Nephron (organoid): ENCODE results near the gene SFXN4.

ENCODE experiments used
- H3K27ac Mint-ChIP-seq, 3 experiments: 2 replicates each; pipeline ENCODE4 v1.8.0; 2020; ENCODE audit warnings: mixed read lengths in 3 of 3, mild to moderate bottlenecking in 2 of 3, moderate library complexity in 1 of 3
- H3K27me3 Mint-ChIP-seq: 2 replicates; pipeline ENCODE4 v1.8.0; 2021; ENCODE audit warnings: low read depth, mild to moderate bottlenecking, moderate library complexity, mixed read lengths
- H3K36me3 Mint-ChIP-seq: 2 replicates; pipeline ENCODE4 v1.8.0; 2020; ENCODE audit warnings: low read depth, mixed read lengths
- H3K4me1 Mint-ChIP-seq: 2 replicates; pipeline ENCODE4 v1.8.0; 2020; ENCODE audit warnings: mixed read lengths
- H3K4me3 Mint-ChIP-seq, 3 experiments: 2 replicates each; pipeline ENCODE4 v1.8.0; 2020; ENCODE audit warnings: mild to moderate bottlenecking in 3 of 3, mixed read lengths in 3 of 3, moderate library complexity in 2 of 3
- H3K9me3 Mint-ChIP-seq: 2 replicates; pipeline ENCODE4 v1.8.0; 2020; ENCODE audit warnings: mixed read lengths
- TF ChIP-seq, protein P1 (sequence below), 3 experiments: fragments of 200-600 bp; sonication (generic); IDR thresholded peaks; one replicate each; pipeline ENCODE4 v1.5.0; 2021; ENCODE audit warnings: antibody characterized with exemption in 3 of 3; ENCODE audit not compliant: unreplicated experiment in 3 of 3

Gene SFXN4

GRCh38 chr10:119197921-119198320 is 32.4 kb upstream of the SFXN4 start:
- Mint-ChIP-seq H3K27ac (no peak overlapping the region), H3K4me1 (peaks cover 2% of the 10 kb centered on the region), H3K4me3 (no peak overlapping the region), H3K9me3 (no peaks in the 10 kb centered on the region), H3K27me3 (peaks cover 41% of the 10 kb centered on the region), H3K36me3 (no peaks in the 10 kb centered on the region)
- TF ChIP-seq, protein P1, sequence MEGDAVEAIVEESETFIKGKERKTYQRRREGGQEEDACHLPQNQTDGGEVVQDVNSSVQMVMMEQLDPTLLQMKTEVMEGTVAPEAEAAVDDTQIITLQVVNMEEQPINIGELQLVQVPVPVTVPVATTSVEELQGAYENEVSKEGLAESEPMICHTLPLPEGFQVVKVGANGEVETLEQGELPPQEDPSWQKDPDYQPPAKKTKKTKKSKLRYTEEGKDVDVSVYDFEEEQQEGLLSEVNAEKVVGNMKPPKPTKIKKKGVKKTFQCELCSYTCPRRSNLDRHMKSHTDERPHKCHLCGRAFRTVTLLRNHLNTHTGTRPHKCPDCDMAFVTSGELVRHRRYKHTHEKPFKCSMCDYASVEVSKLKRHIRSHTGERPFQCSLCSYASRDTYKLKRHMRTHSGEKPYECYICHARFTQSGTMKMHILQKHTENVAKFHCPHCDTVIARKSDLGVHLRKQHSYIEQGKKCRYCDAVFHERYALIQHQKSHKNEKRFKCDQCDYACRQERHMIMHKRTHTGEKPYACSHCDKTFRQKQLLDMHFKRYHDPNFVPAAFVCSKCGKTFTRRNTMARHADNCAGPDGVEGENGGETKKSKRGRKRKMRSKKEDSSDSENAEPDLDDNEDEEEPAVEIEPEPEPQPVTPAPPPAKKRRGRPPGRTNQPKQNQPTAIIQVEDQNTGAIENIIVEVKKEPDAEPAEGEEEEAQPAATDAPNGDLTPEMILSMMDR (IDR thresholded peaks at IDR 0.05; ENCODE audit: unreplicated experiment in 3 of 3), result no peak

DNA sequence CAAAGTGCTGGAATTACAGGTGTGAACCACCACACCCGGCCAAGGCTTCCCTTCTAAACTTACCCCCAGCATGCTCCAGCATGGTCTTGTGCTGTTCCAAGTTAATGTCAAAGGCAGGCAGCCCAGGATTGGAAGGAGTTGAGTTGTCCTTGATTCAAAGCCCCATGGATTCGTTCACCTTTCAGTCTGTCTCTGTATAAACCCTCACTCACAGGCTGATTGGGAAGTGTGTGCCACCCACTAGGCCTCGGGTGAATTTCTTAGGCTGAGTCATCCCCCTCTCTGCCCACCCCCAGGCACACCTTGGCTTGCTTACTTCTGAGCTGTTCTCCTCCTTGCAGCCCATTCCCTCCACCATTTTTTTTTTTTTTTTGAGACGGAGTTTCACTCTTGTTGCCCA is 26.4 kb upstream of the SFXN4 start:
- H3K4me1 Mint-ChIP-seq, result peaks cover 6% of the 10 kb centered on the region

DNA sequence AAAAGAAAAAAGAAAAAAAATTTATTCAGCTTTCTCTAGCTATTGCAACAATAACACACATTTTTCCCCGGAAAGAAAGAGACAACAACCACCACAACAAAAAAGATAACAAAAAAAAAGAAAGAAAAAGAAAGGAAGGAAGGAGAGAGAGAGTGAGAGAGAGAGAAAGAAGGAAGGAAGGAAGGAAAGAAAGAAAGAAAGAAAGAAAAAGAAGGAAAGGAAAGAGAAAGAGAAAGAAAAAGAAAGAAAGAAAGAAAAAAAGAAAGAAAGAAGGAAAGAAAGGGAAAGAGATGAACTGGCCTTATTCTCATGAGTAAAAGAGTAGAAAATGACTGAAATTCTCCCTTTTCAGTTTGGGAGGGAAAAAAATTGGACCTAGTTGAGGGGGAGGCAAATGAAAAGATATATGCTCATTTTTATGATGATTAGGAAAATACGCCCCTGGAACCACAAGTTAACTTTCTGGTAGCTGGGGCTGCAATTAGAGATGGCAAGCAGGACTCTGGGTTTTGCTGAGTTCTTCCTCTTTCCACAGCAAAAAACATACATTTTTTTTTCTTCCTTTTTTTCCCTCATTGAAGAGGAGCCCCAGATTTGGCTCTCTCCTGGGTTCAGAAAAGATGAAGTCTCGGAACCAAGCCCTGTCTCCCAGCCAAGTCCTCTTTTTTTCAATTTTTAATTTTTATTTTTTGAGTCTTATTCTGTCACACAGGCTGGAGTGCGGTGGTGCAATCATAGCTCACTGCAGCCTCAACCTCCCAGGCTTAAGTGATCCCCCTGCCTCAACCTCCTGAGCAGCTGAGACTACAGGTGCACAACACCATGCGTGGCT is 25.7 kb upstream of the SFXN4 start:
- Mint-ChIP-seq H3K36me3 (no peaks in the 10 kb centered on the region), H3K27ac (no peak overlapping the region), H3K27me3 (peaks cover 13% of the 10 kb centered on the region), H3K4me3 (no peak overlapping the region), H3K9me3 (no peaks in the 10 kb centered on the region), H3K4me1 (peaks cover 6% of the 10 kb centered on the region)
- TF ChIP-seq, protein P1 (IDR thresholded peaks at IDR 0.05; ENCODE audit: unreplicated experiment in 3 of 3), result no peak

More for the DNA sequence above, 26.4 kb upstream of the SFXN4 start:
- no peaks in the 10 kb centered on the region for H3K36me3 Mint-ChIP-seq
- H3K4me3 Mint-ChIP-seq, result no peak overlapping the region
- peaks cover 17% of the 10 kb centered on the region for H3K27me3 Mint-ChIP-seq
- H3K9me3 Mint-ChIP-seq, result no peaks in the 10 kb centered on the region
- no peak overlapping the region for H3K27ac Mint-ChIP-seq
- TF ChIP-seq, protein P1 (IDR thresholded peaks at IDR 0.05; ENCODE audit: unreplicated experiment in 3 of 3), result no peak

DNA sequence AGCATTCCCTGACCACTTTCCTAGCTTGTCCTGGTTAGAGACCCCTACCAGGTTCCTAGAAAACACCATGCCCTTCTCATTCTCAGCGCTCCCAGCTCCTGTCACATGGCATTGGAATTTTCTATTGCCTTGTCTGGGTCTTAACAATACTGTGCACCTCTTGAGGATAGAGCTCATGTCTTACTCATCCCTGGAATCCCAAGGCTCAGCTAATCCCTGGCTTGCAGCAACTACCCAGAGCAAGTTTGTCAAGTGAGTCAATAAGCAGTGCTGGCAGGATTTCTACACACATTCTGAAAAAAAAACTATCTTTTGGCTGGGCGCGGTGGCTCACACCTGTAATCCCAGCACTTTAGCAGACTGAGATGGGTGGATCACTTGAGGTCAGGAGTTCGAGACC is 24.8 kb upstream of the SFXN4 start:
- TF ChIP-seq, protein P1 (IDR thresholded peaks at IDR 0.05; ENCODE audit: unreplicated experiment in 3 of 3), result no peak
- H3K4me1 Mint-ChIP-seq, result peaks cover 6% of the 10 kb centered on the region
- H3K4me3 Mint-ChIP-seq, result no peak overlapping the region
- H3K9me3 Mint-ChIP-seq, result no peaks in the 10 kb centered on the region
- H3K27me3 Mint-ChIP-seq, result peaks cover 10% of the 10 kb centered on the region
- H3K36me3 Mint-ChIP-seq, result no peaks in the 10 kb centered on the region
- no peak overlapping the region for H3K27ac Mint-ChIP-seq

DNA sequence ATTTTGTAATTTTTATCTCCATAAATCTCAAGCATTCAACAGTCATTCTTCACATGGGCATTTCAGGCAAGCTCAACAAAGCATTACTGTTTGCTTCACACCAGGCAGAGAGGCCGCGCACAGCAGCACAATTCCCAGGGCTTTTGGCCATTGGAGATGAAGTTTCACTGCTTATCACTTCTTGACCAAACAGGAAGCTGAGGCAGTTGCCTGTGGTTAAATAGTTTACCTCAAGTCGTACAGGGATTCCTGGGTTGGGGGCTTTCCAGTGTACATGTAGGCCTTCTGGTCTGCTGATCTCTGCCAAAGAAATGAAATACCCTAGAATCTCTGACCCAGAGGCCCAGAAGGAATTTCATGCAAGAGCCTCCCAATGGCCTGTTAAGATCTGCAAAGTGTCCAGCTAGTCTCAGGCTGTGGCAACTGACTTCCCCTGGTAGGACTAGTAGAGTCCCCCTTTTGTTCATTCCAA is 24.3 kb upstream of the SFXN4 start:
- H3K36me3 Mint-ChIP-seq, result no peaks in the 10 kb centered on the region
- H3K4me3 Mint-ChIP-seq, result no peak overlapping the region
- no peak overlapping the region for H3K27ac Mint-ChIP-seq
- TF ChIP-seq, protein P1 (IDR thresholded peaks at IDR 0.05; ENCODE audit: unreplicated experiment in 3 of 3), result no peak
- no peaks in the 10 kb centered on the region for H3K9me3 Mint-ChIP-seq
- H3K27me3 Mint-ChIP-seq, result peaks cover 8% of the 10 kb centered on the region
- H3K4me1 Mint-ChIP-seq, result peaks cover 6% of the 10 kb centered on the region
